HL-60 (cell line): Measurements from ENCODE around the gene ESPNL.

Experiments
- DNase-seq, 2 experiments: peaks; one replicate each; pipeline ENCODE4 v3.0.0-alpha.2; 2010 to 2020; ENCODE audit warnings: low read depth in 1 of 2, low spot score in 1 of 2
- H3K27ac ChIP-seq: fragments of 250-450 bp; sonication (Bioruptor Pico); replicated peaks from 2 replicates; pipeline ENCODE4 v1.5.1; 2020; ENCODE audit warnings: mild to moderate bottlenecking, moderate library complexity
- H3K27me3 ChIP-seq: fragments of 250-450 bp; sonication (Bioruptor Pico); 2 replicates; pipeline ENCODE4 v1.5.1; 2021; ENCODE audit warnings: mild to moderate bottlenecking, moderate library complexity; ENCODE audit not compliant: insufficient read depth, poor library complexity, severe bottlenecking
- H3K4me3 ChIP-seq: replicated peaks from 2 replicates; pipeline ENCODE4 v1.5.1; 2011; ENCODE audit warnings: mild to moderate bottlenecking, control low read depth, low read length; ENCODE audit not compliant: insufficient read depth
- CTCF ChIP-seq: IDR thresholded peaks from one replicate; pipeline ENCODE4 v1.5.1; 2011; ENCODE audit warnings: low read length, control low read depth, inconsistent platforms; ENCODE audit not compliant: insufficient read depth
- GABPA ChIP-seq: IDR thresholded peaks from 2 replicates; pipeline ENCODE4 v1.6.1; 2012; ENCODE audit warnings: low read depth
- POLR2AphosphoS5 ChIP-seq: IDR thresholded peaks from 2 replicates; pipeline ENCODE4 v1.6.1; 2012; ENCODE audit warnings: low read depth
- REST ChIP-seq: IDR thresholded peaks from 2 replicates; pipeline ENCODE4 v1.6.1; 2012; ENCODE audit warnings: low read depth; ENCODE audit not compliant: insufficient replicate concordance
- SPI1 ChIP-seq: IDR thresholded peaks from 2 replicates; pipeline ENCODE4 v1.6.1; 2012; ENCODE audit warnings: low read depth, mild to moderate bottlenecking, borderline replicate concordance

ESPNL gene

GRCh38 chr2:238092486-238093035, 7.6 kb upstream of the ESPNL start:
- Histone ChIP-seq H3K27me3 (no peaks in the 10 kb centered on the region), H3K27ac (no peak overlapping the region), H3K4me3 (no peak overlapping the region)
- DNase-seq = no peak
- TF ChIP-seq SPI1 = no peak
- no peak; the same call in 1 of the 2 replicates for TF ChIP-seq POLR2AphosphoS5
- TF ChIP-seq GABPA = no peak
- no peak for TF ChIP-seq CTCF
- no peak for TF ChIP-seq REST

- no peak for DNase-seq
- no peak overlapping the region for H3K4me3 ChIP-seq
- H3K27me3 ChIP-seq = no peaks in the 10 kb centered on the region
- H3K27ac ChIP-seq = no peak overlapping the region
- no peak for TF ChIP-seq CTCF
- TF ChIP-seq POLR2AphosphoS5 = peak; percentile 35; the same call in 1 of the 2 replicates
- TF ChIP-seq REST = no peak
Measured at GRCh38 chr2:238093181-238094140, 6.7 kb upstream of the ESPNL start.

- no peak for DNase-seq
- Histone ChIP-seq H3K4me3 (no peak overlapping the region), H3K27ac (no peak overlapping the region), H3K27me3 (no peaks in the 10 kb centered on the region)
- TF ChIP-seq SPI1 = no peak
Measured at GRCh38 chr2:238094438-238095022, 5.6 kb upstream of the ESPNL start.

- Histone ChIP-seq H3K4me3 (no peak overlapping the region), H3K27me3 (no peaks in the 10 kb centered on the region), H3K27ac (no peak overlapping the region)
- DNase-seq = no peak
- TF ChIP-seq REST (no peak), GABPA (no peak), POLR2AphosphoS5 (no peak), SPI1 (no peak), CTCF (no peak)
Measured at GRCh38 chr2:238095143-238095542, 5.0 kb upstream of the ESPNL start.
